ENCODE data around the gene KCNC1.

GRCh38 chr11:17791144-17791543 is 56.6 kb downstream of the KCNC1 start:
- no peak for TF ChIP-seq CTCF (IDR thresholded peaks at IDR 0.05)
- TF ChIP-seq POLR2A (IDR thresholded peaks at IDR 0.05), result no peak
- no peak for TF ChIP-seq EP300 (IDR thresholded peaks at IDR 0.05)

Data from tibial nerve (tissue), 4 donors.